HepG2 (cell line): ENCODE measurements around the gene MICAL3.

Source experiments
- EED ChIP-seq: sonication (generic); formaldehyde crosslinking; IDR thresholded peaks from 2 replicates; pipeline ENCODE4 v1.5.0; 2020; ENCODE audit warnings: mild to moderate bottlenecking, missing genetic modification reagents
- FOXP1 ChIP-seq, 2 experiments: fragments of 450-650 bp in 1 of 2; IDR thresholded peaks; 2 replicates each; pipeline ENCODE4 v1.6.1; 2017 to 2018; ENCODE audit warnings: antibody characterized with exemption in 1 of 2
- HDAC6 ChIP-seq: fragments of 200-600 bp; sonication (generic); IDR thresholded peaks from 2 replicates; pipeline ENCODE4 v1.7.0; 2017; ENCODE audit warnings: mild to moderate bottlenecking, antibody characterized with exemption, low read length, low read depth
- SMC3 ChIP-seq: IDR thresholded peaks from 2 replicates; pipeline ENCODE4 v1.6.1; 2011; ENCODE audit warnings: low read length, improper control_type of control experiment
- TAF1 ChIP-seq: sonication (generic); formaldehyde crosslinking; IDR thresholded peaks from 2 replicates; pipeline ENCODE4 v1.4.0; 2020; ENCODE audit warnings: missing genetic modification reagents
- TF ChIP-seq, protein P1 (sequence below): sonication (generic); formaldehyde crosslinking; IDR thresholded peaks from 2 replicates; pipeline ENCODE4 v1.5.0; 2020; ENCODE audit warnings: mild to moderate bottlenecking, missing genetic modification reagents, moderate library complexity
- TF ChIP-seq, protein P2 (sequence below): sonication (generic); formaldehyde crosslinking; conservative IDR thresholded peaks from 2 replicates; pipeline ENCODE4 v1.4.0; 2020; ENCODE audit warnings: missing genetic modification reagents
- TF ChIP-seq, protein P3 (sequence below): sonication (generic); formaldehyde crosslinking; IDR thresholded peaks from 2 replicates; pipeline ENCODE4 v1.4.0; 2020; ENCODE audit warnings: mild to moderate bottlenecking, missing genetic modification reagents

DNA sequence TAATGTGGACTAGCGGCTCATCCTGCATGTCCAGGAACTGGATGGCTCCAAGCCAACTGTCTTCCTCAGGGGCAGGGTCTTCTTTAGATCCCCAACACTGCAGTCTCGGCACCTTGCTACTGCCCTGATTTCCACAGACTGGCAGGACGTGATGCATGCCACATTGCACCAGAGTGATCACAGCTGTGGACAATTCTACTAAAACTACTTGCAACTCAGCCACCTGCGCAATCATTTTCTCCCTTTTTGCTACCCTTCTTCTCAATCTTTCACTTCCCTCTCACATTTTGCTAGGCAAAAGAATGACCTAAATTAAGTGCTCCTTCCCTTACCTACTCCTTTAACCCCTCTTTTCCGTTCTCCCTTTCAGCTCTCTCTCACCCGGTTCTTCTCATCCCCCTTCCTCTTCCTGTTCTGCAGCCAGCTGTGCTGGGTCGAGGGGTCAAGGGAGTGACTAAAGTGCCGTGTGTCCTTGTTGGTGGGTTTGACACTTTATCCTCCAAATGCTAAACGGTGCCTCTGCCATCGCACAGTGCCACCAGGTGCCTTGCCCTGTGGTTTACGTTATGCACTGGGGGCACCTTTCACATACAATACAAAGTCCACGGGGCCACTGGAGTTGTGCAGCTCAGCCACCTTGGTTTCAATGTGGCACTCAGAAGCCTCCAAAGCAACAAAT is 42.0 kb upstream of the MICAL3 start:
- TF ChIP-seq, protein P1, sequence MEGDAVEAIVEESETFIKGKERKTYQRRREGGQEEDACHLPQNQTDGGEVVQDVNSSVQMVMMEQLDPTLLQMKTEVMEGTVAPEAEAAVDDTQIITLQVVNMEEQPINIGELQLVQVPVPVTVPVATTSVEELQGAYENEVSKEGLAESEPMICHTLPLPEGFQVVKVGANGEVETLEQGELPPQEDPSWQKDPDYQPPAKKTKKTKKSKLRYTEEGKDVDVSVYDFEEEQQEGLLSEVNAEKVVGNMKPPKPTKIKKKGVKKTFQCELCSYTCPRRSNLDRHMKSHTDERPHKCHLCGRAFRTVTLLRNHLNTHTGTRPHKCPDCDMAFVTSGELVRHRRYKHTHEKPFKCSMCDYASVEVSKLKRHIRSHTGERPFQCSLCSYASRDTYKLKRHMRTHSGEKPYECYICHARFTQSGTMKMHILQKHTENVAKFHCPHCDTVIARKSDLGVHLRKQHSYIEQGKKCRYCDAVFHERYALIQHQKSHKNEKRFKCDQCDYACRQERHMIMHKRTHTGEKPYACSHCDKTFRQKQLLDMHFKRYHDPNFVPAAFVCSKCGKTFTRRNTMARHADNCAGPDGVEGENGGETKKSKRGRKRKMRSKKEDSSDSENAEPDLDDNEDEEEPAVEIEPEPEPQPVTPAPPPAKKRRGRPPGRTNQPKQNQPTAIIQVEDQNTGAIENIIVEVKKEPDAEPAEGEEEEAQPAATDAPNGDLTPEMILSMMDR (CRISPR knock-in tag): no peak
- TF ChIP-seq SMC3 (no peak), HDAC6 (no peak), EED (CRISPR knock-in tag) (no peak), FOXP1 (IDR thresholded peaks at IDR 0.05) (no peak), FOXP1 (CRISPR knock-in tag; IDR thresholded peaks at IDR 0.05) (no peak), TAF1 (no peak)
- TF ChIP-seq, protein P2, sequence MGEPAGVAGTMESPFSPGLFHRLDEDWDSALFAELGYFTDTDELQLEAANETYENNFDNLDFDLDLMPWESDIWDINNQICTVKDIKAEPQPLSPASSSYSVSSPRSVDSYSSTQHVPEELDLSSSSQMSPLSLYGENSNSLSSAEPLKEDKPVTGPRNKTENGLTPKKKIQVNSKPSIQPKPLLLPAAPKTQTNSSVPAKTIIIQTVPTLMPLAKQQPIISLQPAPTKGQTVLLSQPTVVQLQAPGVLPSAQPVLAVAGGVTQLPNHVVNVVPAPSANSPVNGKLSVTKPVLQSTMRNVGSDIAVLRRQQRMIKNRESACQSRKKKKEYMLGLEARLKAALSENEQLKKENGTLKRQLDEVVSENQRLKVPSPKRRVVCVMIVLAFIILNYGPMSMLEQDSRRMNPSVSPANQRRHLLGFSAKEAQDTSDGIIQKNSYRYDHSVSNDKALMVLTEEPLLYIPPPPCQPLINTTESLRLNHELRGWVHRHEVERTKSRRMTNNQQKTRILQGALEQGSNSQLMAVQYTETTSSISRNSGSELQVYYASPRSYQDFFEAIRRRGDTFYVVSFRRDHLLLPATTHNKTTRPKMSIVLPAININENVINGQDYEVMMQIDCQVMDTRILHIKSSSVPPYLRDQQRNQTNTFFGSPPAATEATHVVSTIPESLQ (CRISPR knock-in tag): no peak
- TF ChIP-seq, protein P3, sequence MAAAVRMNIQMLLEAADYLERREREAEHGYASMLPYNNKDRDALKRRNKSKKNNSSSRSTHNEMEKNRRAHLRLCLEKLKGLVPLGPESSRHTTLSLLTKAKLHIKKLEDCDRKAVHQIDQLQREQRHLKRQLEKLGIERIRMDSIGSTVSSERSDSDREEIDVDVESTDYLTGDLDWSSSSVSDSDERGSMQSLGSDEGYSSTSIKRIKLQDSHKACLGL (CRISPR knock-in tag): no peak
